Measurements from ENCODE around the gene OR2L8. TPM values are rescaled to one million over a fixed set of nuclear protein-coding genes. Genes with fewer than 3 reads are reported as not detected.

The OR2L8 gene
- total and polyA plus RNA-seq, 2 experiments from 2014 or later, result not detected

GRCh38 chr1:247966532-247967204 is 18.0 kb downstream of the OR2L8 start (continued):
- TF ChIP-seq NANOG (IDR thresholded peaks at IDR 0.05; ENCODE audit: borderline replicate concordance) (no peak), ZNF331 (CRISPR knock-in tag; IDR thresholded peaks at IDR 0.05; ENCODE audit: low read depth) (no peak)

GRCh38 chr1:247992986-247993385 is 44.3 kb downstream of the OR2L8 start:
- no peaks in the 10 kb centered on the region for H3K4me1 Mint-ChIP-seq
- H3K4me3 Mint-ChIP-seq, result no peak overlapping the region
- Histone ChIP-seq H3K4me1 (ENCODE audit: insufficient read depth) (no peaks in the 10 kb centered on the region), H3K36me3 (ENCODE audit: insufficient read depth) (peaks cover 6% of the 10 kb centered on the region; the same call in 1 of the 2 replicates), H3F3A (replicated peaks; ENCODE audit: low read depth) (no peaks in the 10 kb centered on the region), H2AFZ (no peak overlapping the region), H3K9me2 (ENCODE audit: insufficient read depth) (no peaks in the 10 kb centered on the region), H3K4me3 (no peak overlapping the region; the same call in 1 of the 2 replicates), H3K27ac (ENCODE audit: low read depth) (no peak overlapping the region), H3K4me2 (no peak overlapping the region), H3K79me2 (replicated peaks; ENCODE audit: insufficient read depth) (no peaks in the 10 kb centered on the region), H4K20me1 (replicated peaks; ENCODE audit: insufficient read depth) (no peaks in the 10 kb centered on the region), H3K27me3 (ENCODE audit: insufficient read depth) (no peaks in the 10 kb centered on the region)
- H3K36me3 Mint-ChIP-seq (ENCODE audit: low read depth), result peaks cover 33% of the 10 kb centered on the region
- H3K27me3 Mint-ChIP-seq (ENCODE audit: insufficient read depth, low read depth, poor library complexity), result no peaks in the 10 kb centered on the region
- H3K9me3 Mint-ChIP-seq, result peaks cover 79% of the 10 kb centered on the region
- DNase-seq (ENCODE audit: low spot score) (no peak), ATAC-seq (no peak)
- H3K27ac Mint-ChIP-seq, result no peak overlapping the region
- TF ChIP-seq ETS1 (IDR thresholded peaks at IDR 0.05), result no peak
- no peak for TF ChIP-seq ZNF462 (CRISPR knock-in tag; IDR thresholded peaks at IDR 0.05)
- no peak for TF ChIP-seq CREB1 (CRISPR knock-in tag; IDR thresholded peaks at IDR 0.05; ENCODE audit: low read depth)
- no peak for TF ChIP-seq REST (IDR thresholded peaks at IDR 0.05; ENCODE audit: unreplicated experiment)
- TF ChIP-seq EZH2phosphoT487 (IDR thresholded peaks at IDR 0.05; ENCODE audit: unreplicated experiment), result no peak
- TF ChIP-seq ZNF114 (CRISPR knock-in tag; IDR thresholded peaks at IDR 0.05), result no peak
- TF ChIP-seq STAT1 (IDR thresholded peaks at IDR 0.05; ENCODE audit: unreplicated experiment), result no peak
- TF ChIP-seq ZNF331 (CRISPR knock-in tag; IDR thresholded peaks at IDR 0.05; ENCODE audit: low read depth), result no peak
- no peak for TF ChIP-seq POLR2AphosphoS5 (IDR thresholded peaks at IDR 0.05; ENCODE audit: low read depth)
- no peak for TF ChIP-seq NANOG (IDR thresholded peaks at IDR 0.05; ENCODE audit: borderline replicate concordance)
- no peak for TF ChIP-seq CTCF (conservative IDR thresholded peaks at IDR 0.05; ENCODE audit: low read depth in 2 of 2)
- no peak for TF ChIP-seq JUNB (IDR thresholded peaks at IDR 0.05; ENCODE audit: unreplicated experiment)
